Fibroblast of gingiva (primary cell): ENCODE results near the gene LRRC1.

Experiments used
- DNase-seq: peaks from one replicate; pipeline ENCODE4 v3.0.0-alpha.2; 2011; ENCODE audit warnings: low read depth

The LRRC1 gene

GRCh38 chr6:53925891-53926290 is 131.1 kb downstream of the LRRC1 start:
- no peak for DNase-seq

GRCh38 chr6:53926505-53926904 is 131.7 kb downstream of the LRRC1 start:
- no peak for DNase-seq

- no peak for DNase-seq
Measured at GRCh38 chr6:53928641-53929040, 133.8 kb downstream of the LRRC1 start.

GRCh38 chr6:53929041-53929820 is 134.4 kb downstream of the LRRC1 start:
- no peak for DNase-seq

- DNase-seq = no peak
Measured at GRCh38 chr6:53929821-53930120, 135.0 kb downstream of the LRRC1 start.

- no peak for DNase-seq
Measured at GRCh38 chr6:53930330-53930729, 135.5 kb downstream of the LRRC1 start.

- no peak for DNase-seq
Measured at GRCh38 chr6:53931086-53931485, 136.3 kb downstream of the LRRC1 start.

- DNase-seq = no peak
Measured at GRCh38 chr6:53932516-53932915, 137.7 kb downstream of the LRRC1 start.

- DNase-seq = no peak
Measured at GRCh38 chr6:53934023-53934422, 139.2 kb downstream of the LRRC1 start.

- DNase-seq = no peak
Measured at GRCh38 chr6:53937461-53937860, 142.7 kb downstream of the LRRC1 start.

GRCh38 chr6:53938810-53939209 is 144.0 kb downstream of the LRRC1 start:
- no peak for DNase-seq

- no peak for DNase-seq
Measured at GRCh38 chr6:53939830-53940229, 145.0 kb downstream of the LRRC1 start.

GRCh38 chr6:53943395-53943794 is 148.6 kb downstream of the LRRC1 start:
- peak; percentile 52 for DNase-seq

GRCh38 chr6:53944091-53944490 is 149.3 kb downstream of the LRRC1 start:
- no peak for DNase-seq

GRCh38 chr6:53944543-53944942 is 149.7 kb downstream of the LRRC1 start:
- DNase-seq = no peak

GRCh38 chr6:53945765-53946407 is 151.1 kb downstream of the LRRC1 start:
- no peak for DNase-seq

GRCh38 chr6:53947780-53948179 is 153.0 kb downstream of the LRRC1 start:
- no peak for DNase-seq

GRCh38 chr6:53951383-53951782 is 156.6 kb downstream of the LRRC1 start:
- no peak for DNase-seq

GRCh38 chr6:53956068-53956711 is 161.4 kb downstream of the LRRC1 start:
- DNase-seq = peak; percentile 51

GRCh38 chr6:53956804-53957203 is 162.0 kb downstream of the LRRC1 start:
- no peak for DNase-seq

- no peak for DNase-seq
Measured at GRCh38 chr6:53959717-53960116, 164.9 kb downstream of the LRRC1 start.

GRCh38 chr6:53960311-53960710 is 165.5 kb downstream of the LRRC1 start:
- no peak for DNase-seq

GRCh38 chr6:53961679-53962370 is 167.0 kb downstream of the LRRC1 start:
- DNase-seq = no peak
